Measurements from ENCODE around the gene GFRA1. TPM values are rescaled to one million over a fixed set of nuclear protein-coding genes. Genes with fewer than 3 reads are reported as not detected.

Gene GFRA1
- 2.1 and 3.2 TPM in 2 replicates for total RNA-seq (2014; rRNA removed)
- 15.8 TPM for polyA plus RNA-seq (2012)

GRCh38 chr10:116272440-116273283, at the start of gene GFRA1:
GFRA1 (minus strand) TSS chr10:116273206; CDS start chr10:116272029, 1,177 bp downstream.
- peak; percentile 15 for DNase-seq (ENCODE audit: low read depth)

- peak; percentile 58 for DNase-seq (ENCODE audit: low read depth)
Measured at GRCh38 chr10:116316503-116316902, 43.5 kb upstream of the GFRA1 start.

DNA sequence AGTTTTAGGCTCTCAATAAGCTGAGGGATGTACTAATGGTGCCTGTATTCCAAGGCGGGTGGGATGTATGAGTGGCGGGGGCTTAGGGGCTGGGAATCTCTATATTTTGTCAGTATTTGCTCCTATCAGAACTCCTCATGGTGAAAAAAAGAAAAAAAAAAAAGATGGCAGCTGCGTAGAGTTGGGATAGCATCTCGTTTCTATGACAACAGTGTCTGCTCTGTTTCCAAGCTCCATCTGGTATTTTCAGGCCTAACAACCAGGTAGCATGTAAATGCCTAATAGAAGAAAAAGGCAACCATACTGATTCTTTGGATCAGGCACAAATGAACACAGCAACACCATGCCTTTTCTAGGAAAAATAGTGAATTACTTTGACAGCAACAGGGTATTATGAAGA, 39.5 kb upstream of the GFRA1 start:
- no peak for DNase-seq (ENCODE audit: low read depth)

DNA sequence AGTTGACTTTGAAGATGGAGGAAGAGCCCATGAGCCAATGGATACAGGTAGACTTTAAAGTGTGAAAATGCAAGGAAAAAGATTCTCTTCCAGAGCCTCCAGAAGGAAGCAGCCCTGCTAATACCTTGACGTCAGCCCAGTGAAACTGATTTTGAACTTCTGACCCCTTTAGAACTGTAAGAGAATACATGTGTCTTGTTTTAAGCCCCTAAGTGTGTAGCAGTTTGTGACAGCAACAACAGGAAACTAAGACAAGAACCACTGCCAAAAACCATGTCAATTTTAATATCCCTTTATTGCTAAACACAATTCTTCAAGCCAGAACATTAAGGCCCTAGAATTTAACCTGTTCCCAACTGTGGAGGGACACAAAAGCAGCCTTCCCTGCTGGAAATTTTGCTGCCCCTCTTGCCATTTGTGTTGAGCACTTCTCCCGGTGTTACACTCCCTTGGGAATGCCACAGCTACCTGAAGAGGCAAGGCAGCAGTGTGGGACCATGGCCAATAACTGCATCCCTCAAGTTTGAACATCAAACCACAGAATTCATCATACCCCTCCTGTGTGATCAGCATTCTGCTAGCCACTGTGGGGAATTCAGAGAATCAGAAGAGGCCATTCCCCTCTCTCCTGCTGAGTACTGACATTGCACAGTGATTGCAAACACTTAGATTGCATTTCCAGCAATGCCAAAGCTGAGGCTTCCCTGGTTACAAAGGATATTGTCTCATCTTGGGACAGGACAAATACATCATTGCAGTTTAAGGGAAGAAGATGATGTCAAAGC, 38.9 kb upstream of the GFRA1 start:
- DNase-seq (ENCODE audit: low read depth) = no peak

DNA sequence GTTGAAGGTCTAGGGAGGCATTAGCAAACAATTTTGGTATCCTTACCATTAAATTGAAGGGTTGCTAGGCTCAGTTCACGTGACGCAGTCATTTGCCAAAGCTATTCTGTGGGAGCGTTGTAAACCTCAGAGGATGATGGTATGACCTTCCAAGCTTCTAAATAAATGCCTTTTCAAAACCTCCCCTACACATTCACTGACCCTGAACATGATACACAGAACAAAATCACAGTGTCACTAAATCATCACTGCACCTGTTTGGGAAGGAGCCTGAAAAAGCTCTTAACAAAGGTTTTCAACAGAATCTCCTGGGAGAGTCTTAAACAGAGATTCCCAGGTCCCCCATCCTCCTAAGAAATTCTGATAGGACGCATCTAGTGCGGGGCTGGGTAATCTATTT, 38.0 kb upstream of the GFRA1 start:
- DNase-seq (ENCODE audit: low read depth) = no peak

DNA sequence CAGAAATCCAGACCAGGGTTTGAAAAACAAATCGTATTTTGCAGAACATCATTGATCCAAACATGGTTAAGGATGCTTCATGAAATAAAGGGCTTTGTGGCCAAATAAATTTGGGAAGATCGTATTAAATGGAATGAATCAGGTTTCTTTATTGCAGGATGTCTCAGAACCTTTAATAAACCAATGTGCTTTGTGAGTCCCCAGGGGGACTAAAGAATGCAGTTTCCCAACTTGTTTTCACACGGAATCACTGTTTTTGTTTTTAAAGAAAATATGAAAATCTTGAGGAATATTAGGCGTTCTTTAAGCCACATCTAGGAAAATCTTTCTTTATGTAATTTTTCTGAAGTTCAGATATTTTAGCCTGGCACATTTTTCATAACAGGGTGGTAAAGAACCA, 34.4 kb upstream of the GFRA1 start:
- peak; percentile 60 for DNase-seq (ENCODE audit: low read depth)

- DNase-seq (ENCODE audit: low read depth) = no peak
Measured at GRCh38 chr10:116306847-116307246, 33.8 kb upstream of the GFRA1 start.

DNA sequence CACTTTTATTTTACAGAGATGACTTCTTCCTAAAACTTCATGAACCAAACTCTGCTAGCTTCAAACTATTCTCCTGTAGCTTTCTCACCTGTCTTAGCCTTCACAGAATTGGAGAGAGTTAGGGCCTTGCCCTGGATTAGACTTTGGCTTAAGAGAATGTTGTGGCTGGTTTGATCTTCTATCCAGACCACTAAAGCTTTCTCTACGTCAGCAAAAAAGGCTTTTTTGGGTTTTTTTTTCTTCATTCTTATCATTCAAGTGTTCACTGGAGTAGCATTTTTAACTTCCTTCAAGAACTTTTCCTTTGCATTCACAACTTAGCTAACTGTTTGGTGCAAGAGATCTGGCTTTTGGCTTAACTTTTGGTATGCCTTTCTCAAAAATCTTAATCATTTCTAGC, 31.9 kb upstream of the GFRA1 start:
- DNase-seq (ENCODE audit: low read depth) = no peak

GRCh38 chr10:116300542-116300941, 27.5 kb upstream of the GFRA1 start:
- DNase-seq (ENCODE audit: low read depth) = peak; percentile 32

DNA sequence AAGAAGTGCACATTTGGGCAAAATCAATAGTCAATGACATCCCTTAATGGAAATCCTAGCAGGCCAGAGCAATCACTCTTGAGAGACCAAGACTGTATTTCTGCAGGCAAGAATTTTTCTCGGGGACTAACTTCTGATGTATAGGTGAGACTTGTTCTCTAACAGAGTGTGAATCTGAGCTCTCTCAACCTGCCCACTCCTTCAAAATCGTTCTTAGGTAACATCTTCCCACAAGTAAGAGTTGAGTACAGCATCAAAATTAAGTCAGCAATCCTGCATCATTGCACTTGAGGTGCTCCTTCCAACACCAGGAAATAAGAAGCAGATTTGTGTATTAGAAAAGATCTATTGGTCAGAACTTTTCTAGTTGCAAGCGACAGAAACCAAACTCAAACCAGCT, 25.6 kb upstream of the GFRA1 start:
- no peak for DNase-seq (ENCODE audit: low read depth)

- DNase-seq (ENCODE audit: low read depth) = no peak
Measured at GRCh38 chr10:116296291-116296721, 23.3 kb upstream of the GFRA1 start.

- no peak for DNase-seq (ENCODE audit: low read depth)
Measured at GRCh38 chr10:116292493-116292892, 19.5 kb upstream of the GFRA1 start.

DNA sequence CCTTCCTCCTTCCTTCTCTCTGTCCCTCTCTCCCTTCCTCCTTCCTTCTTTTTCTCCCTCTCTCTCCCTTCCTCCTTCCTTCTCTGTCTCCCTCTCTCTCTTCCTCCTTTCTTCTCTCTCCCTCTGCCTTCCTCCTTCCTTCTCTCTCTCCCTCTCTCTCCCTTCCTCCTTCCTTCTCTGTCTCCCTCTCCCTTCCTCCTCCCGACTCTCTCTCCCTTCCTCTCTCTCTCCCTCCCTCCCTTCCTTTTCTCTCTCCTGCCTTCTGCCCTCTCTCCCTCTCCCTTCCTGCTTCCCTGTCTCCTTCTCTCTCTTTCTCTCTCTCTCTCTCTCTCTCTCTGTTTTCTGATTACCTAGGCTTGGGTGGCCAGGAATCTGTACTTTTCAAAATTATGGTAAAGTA, 16.6 kb upstream of the GFRA1 start:
- no peak for DNase-seq (ENCODE audit: low read depth)

GRCh38 chr10:116287906-116288501, 15.0 kb upstream of the GFRA1 start:
- peak; percentile 53 for DNase-seq (ENCODE audit: low read depth)

- no peak for DNase-seq (ENCODE audit: low read depth)
Measured at GRCh38 chr10:116286626-116287200, 13.7 kb upstream of the GFRA1 start.

DNA sequence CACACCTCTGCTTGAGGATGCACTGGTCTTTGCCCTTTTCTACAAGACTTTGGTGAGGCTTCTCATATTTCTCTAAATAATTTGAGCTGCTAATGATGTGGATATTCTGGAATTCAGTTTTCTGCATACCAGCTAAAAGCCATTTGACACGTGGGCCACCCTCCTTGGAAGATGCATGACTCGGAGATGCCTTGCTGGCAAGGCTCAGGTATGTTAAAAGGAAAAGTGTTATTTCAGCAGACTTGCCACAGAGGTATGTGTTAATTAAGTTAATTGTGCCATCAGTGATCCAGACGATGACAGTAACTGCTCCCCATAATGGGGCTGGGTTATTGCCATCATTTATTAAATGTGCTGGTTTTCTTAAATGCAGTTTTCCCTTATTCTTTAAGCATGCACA, 8.8 kb upstream of the GFRA1 start:
- DNase-seq (ENCODE audit: low read depth) = no peak

- peak; percentile 23 for DNase-seq (ENCODE audit: low read depth)
Measured at GRCh38 chr10:116278846-116279245, 5.8 kb upstream of the GFRA1 start.

DNA sequence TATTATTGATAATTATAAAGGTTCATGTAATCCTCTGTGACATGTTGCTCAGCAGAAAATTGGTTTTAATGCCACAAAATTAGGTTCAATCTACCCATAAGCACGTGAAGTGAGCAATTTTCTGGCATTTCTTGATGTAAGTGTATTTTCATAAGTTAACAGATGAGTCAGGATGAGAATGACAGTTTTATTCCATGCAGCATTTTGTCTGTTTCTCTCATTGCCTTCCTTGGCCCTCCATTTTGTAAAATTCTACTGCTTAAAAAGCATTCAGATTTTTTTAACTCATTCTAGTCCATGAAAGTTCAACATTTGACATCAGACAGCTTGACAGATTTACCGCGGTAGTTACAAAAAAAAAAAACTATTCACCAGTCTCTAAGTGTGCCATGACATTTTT, 4.0 kb upstream of the GFRA1 start:
- no peak for DNase-seq (ENCODE audit: low read depth)

GRCh38 chr10:116274064-116274904, 1.3 kb upstream of the GFRA1 start:
- DNase-seq (ENCODE audit: low read depth) = peak; percentile 79

GRCh38 chr10:116271593-116272439, 1.2 kb downstream of the GFRA1 start:
- peak; percentile 34 for DNase-seq (ENCODE audit: low read depth)

Measured in LHCN-M2 (cell line).